GM12878 (cell line): ENCODE data around the gene LBHD1. TPM values are rescaled to one million over a fixed set of nuclear protein-coding genes. Genes with fewer than 3 reads are reported as not detected.
A peak's percentile ranks its signal among the peaks of the same experiment; 100 is the strongest.

Experiments used
- ATAC-seq: fragments of 200-7000 bp; cut with Tn5 transposase; 3 replicates; pipeline ENCODE4 v1.9.1; 2020; ENCODE audit warnings: mild to moderate bottlenecking, moderate library complexity
- BruUV-seq: library from RNA; stranded (reverse); fragments of 400-500 nt; replicated peaks from 2 replicates; lab custom pipeline; 2021; lab: Mats Ljungman, UMichigan
- CTCF ChIA-PET: fragments of 300-600 bp; sonication (Branson Sonifier 250); formaldehyde crosslinking; extraction: SDS; loops from one replicate; lab custom pipeline; 2021; ENCODE audit warnings: inconsistent platforms; lab: Yijun Ruan, JAX
- POLR2A ChIA-PET: fragments of 350-600 bp; formaldehyde crosslinking; extraction: SDS; loops from one replicate; lab custom pipeline; 2021; ENCODE audit warnings: inconsistent platforms; lab: Charles Lee
- RAD21 ChIA-PET: fragments of 300-600 bp; sonication (Branson Sonifier 250); formaldehyde crosslinking; loops from one replicate; lab custom pipeline; 2023; ENCODE audit warnings: antibody characterized with exemption; ENCODE audit not compliant: unreplicated experiment; lab: Charles Lee
- SMC1A ChIA-PET: fragments of 300-600 bp; sonication (Branson Sonifier 250); formaldehyde crosslinking; loops from one replicate; lab custom pipeline; 2023; ENCODE audit not compliant: unreplicated experiment, uncharacterized antibody; lab: Charles Lee
- DNase-seq: peaks from one replicate; pipeline ENCODE4 v3.0.0-alpha.2; 2011; ENCODE audit warnings: low read depth, low spot score
- FAIRE-seq: peaks from 3 replicates; lab custom pipeline; 2011; peaks lifted over from hg19 to GRCh38; lab: Jason Lieb, UNC
- H2AFZ ChIP-seq: 2 replicates; pipeline ENCODE4 v1.6.0; 2011; ENCODE audit warnings: low read depth, low read length, control low read depth; ENCODE audit not compliant: control insufficient read depth
- H3K27ac ChIP-seq: 2 replicates; pipeline ENCODE4 v1.5.1; 2011; ENCODE audit warnings: control low read depth; ENCODE audit not compliant: control insufficient read depth, insufficient read depth
- H3K27me3 ChIP-seq, 2 experiments: replicated peaks in 1 of 2; 2 replicates each; pipeline versions ENCODE4 v1.6.0 to v1.6.1; 2011; ENCODE audit warnings: low read length in 1 of 2; ENCODE audit not compliant: control insufficient read depth in 2 of 2, insufficient read depth in 2 of 2
- H3K36me3 ChIP-seq, 2 experiments: 2 replicates each; pipeline ENCODE4 v1.5.1; 2011; ENCODE audit warnings: low read length in 1 of 2; ENCODE audit not compliant: control insufficient read depth in 2 of 2, insufficient read depth in 2 of 2
- H3K4me1 ChIP-seq: 2 replicates; pipeline ENCODE4 v1.6.1; 2011; ENCODE audit warnings: mild to moderate bottlenecking, low read length, moderate library complexity, mixed read lengths; ENCODE audit not compliant: control insufficient read depth, insufficient read depth
- H3K4me2 ChIP-seq: 2 replicates; pipeline ENCODE4 v1.6.0; 2011; ENCODE audit warnings: control low read depth; ENCODE audit not compliant: control insufficient read depth, insufficient read depth
- H3K4me3 ChIP-seq: fragments of 200-600 bp; sonication (generic); 2 replicates; pipeline ENCODE4 v1.5.1; 2016
- H3K79me2 ChIP-seq: 2 replicates; pipeline ENCODE4 v1.6.0; 2011; ENCODE audit warnings: low read length; ENCODE audit not compliant: control insufficient read depth, insufficient read depth
- H3K9ac ChIP-seq: 2 replicates; pipeline ENCODE4 v1.8.0; 2011; ENCODE audit warnings: low read length, control low read depth, mixed read lengths; ENCODE audit not compliant: control insufficient read depth, insufficient read depth
- H3K9me3 ChIP-seq: replicated peaks from 3 replicates; pipeline ENCODE4 v1.5.1; 2011; ENCODE audit warnings: mild to moderate bottlenecking, low read length; ENCODE audit not compliant: control insufficient read depth, insufficient read depth
- H4K20me1 ChIP-seq: 2 replicates; pipeline ENCODE4 v1.6.0; 2011; ENCODE audit not compliant: control insufficient read depth, insufficient read depth
- ATF7 ChIP-seq: fragments of 450-650 bp; IDR thresholded peaks from 2 replicates; pipeline ENCODE4 v1.6.1; 2016; ENCODE audit warnings: low read depth, mild to moderate bottlenecking
- CHD4 ChIP-seq: fragments of 200-600 bp; sonication (generic); IDR thresholded peaks from 2 replicates; pipeline ENCODE4 v1.6.1; 2016; ENCODE audit warnings: mild to moderate bottlenecking
- CREM ChIP-seq: IDR thresholded peaks from 2 replicates; pipeline ENCODE4 v1.6.1; 2014; ENCODE audit warnings: antibody characterized with exemption, low read depth
- ELK1 ChIP-seq: IDR thresholded peaks from 2 replicates; pipeline ENCODE4 v1.6.1; 2012; ENCODE audit warnings: low read depth, low read length, improper control_type of control experiment
- ESRRA ChIP-seq: IDR thresholded peaks from 2 replicates; pipeline ENCODE4 v1.6.1; 2012; ENCODE audit warnings: mild to moderate bottlenecking, low read length, improper control_type of control experiment
- HCFC1 ChIP-seq: fragments of 150-350 bp; IDR thresholded peaks from 2 replicates; pipeline ENCODE4 v1.6.1; 2014; ENCODE audit warnings: low read length
- IKZF1 ChIP-seq: fragments of 450-650 bp; conservative IDR thresholded peaks from 2 replicates; pipeline ENCODE4 v1.6.1; 2017; ENCODE audit warnings: antibody characterized with exemption, mild to moderate bottlenecking
- NFYB ChIP-seq: IDR thresholded peaks from 2 replicates; pipeline ENCODE4 v1.6.1; 2011; ENCODE audit warnings: low read depth, mild to moderate bottlenecking, low read length, improper control_type of control experiment, moderate library complexity; ENCODE audit not compliant: insufficient read depth
- SIN3A ChIP-seq: IDR thresholded peaks from 2 replicates; pipeline ENCODE4 v1.6.1; 2012; ENCODE audit warnings: low read depth, low read length, improper control_type of control experiment
- SP1 ChIP-seq: IDR thresholded peaks from one replicate; pipeline ENCODE4 v1.6.1; 2011; ENCODE audit warnings: low read depth, low read length
- SUPT20H ChIP-seq: IDR thresholded peaks from 2 replicates; pipeline ENCODE4 v1.6.1; 2011; ENCODE audit warnings: low read depth, mild to moderate bottlenecking, low read length, moderate library complexity, borderline replicate concordance; ENCODE audit not compliant: control insufficient read depth
- TCF3 ChIP-seq: IDR thresholded peaks from 2 replicates; pipeline ENCODE4 v1.6.1; 2012; ENCODE audit warnings: low read depth, mild to moderate bottlenecking, low read length, borderline replicate concordance; ENCODE audit not compliant: insufficient read depth
- whole genome bisulfite sequencing: methylation state at CpG from one replicate; pipeline ENCODE4 v1.1.6; 2016; ENCODE audit warnings: low lambda C conversion rate; ENCODE audit not compliant: insufficient replicate concordance, insufficient coverage; ENCODE audit errors: missing lambda C conversion rate; 5-methylcytosine and 5-hydroxymethylcytosine counted together
- in situ Hi-C: fragments of 300-500 bp; cut with MboI; formaldehyde crosslinking; loops from 9 replicates; pipeline ENCODE4 v1.14.3; 2018; ENCODE audit warnings: mixed read lengths
- intact Hi-C: fragments of 100-400 bp; cut with micrococcal nuclease; formaldehyde crosslinking; loops from one replicate; pipeline ENCODE4 v1.14.2; 2022; ENCODE audit not compliant: unreplicated experiment
- polyA plus RNA-seq, 11 experiments: library from polyadenylated mRNA; depleted of rRNA in 4 of 11; unstranded in 6 of 11; stranded (reverse) in 5 of 11; fragments of >200 nt; fragmentation: Nextera tagmentation in 4 of 11; fragmentation: Illumina TruSeq in 1 of 11; extraction: Ambion mirVana in 4 of 11; extraction: Trizol in 1 of 11; gene quantifications; 1 replicate in 1 of 11; 2 replicates in 10 of 11; pipeline versions ENCODE4 v1.2.1 to v1.2.3, GENCODE V29; 2011 to 2016; ENCODE audit warnings: inconsistent platforms in 2 of 11, missing spikeins in 2 of 11, low read depth in 1 of 11
- total RNA-seq, 4 experiments: library from RNA; depleted of rRNA in 3 of 4; stranded (reverse); fragments of >200 nt in 3 of 4; fragmentation: Illumina TruSeq in 1 of 4; extraction: Trizol in 1 of 4; gene quantifications; 2 replicates each; pipeline versions ENCODE4 v1.2.1 to v1.2.3, GENCODE V29; 2013 to 2021
- TF ChIP-seq, protein P1 (sequence below): fragments of 450-650 bp; IDR thresholded peaks from 2 replicates; pipeline ENCODE4 v1.6.1; 2018; ENCODE audit warnings: mild to moderate bottlenecking, low read depth, moderate library complexity; ENCODE audit not compliant: partially characterized antibody
- TF ChIP-seq, protein P2 (sequence below): IDR thresholded peaks from 2 replicates; pipeline ENCODE4 v1.6.1; 2012; ENCODE audit warnings: low read depth, low read length, improper control_type of control experiment

Gene LBHD1
- total and polyA plus RNA-seq, 10 of the 15 experiments (the other 5 are each of a cell fraction or from before 2014, with no cell fraction given), result 0.79 to 12.0 (median 7.6) TPM

- Histone ChIP-seq H4K20me1 (no peaks in the 10 kb centered on the region), H2AFZ (no peak overlapping the region), H3K27ac (0 out of 2 replicates have a peak overlapping the region, but pooled peaks have one; percentile 0), H3K9ac (no peak overlapping the region), H3K4me1 (peaks cover 27% of the 10 kb centered on the region), H3K9me3 (no peaks in the 10 kb centered on the region), H3K4me2 (no peak overlapping the region), H3K79me2 (peaks cover under 1% of the 10 kb centered on the region; the same call in 1 of the 2 replicates), H3K36me3 (peaks cover 32 to 38% of the 10 kb centered on the region in 2 experiments), H3K27me3 (no peaks in the 10 kb centered on the region), H3K4me3 (0 out of 2 replicates have a peak overlapping the region, but pooled peaks have one; percentile 13)
- intact Hi-C loops, result no loop called here
- ChIA-PET CTCF (interaction anchor here (1.2 kb wide), 1 partner anchor 73 kb away, joined by 3 read pairs; no protein-coding TSS in a partner anchor), SMC1A (interaction anchor here (5.3 kb wide), 1 partner anchor 15 kb away, joined by 26 read pairs; the partner anchor contains the start of genes HNRNPUL2 and TTC9C), POLR2A (interaction anchor here (0.6 to 5.5 kb wide), 2 partner anchors 14 to 119 kb away, joined by 3 to 40 read pairs; partner anchors contain the start of genes HNRNPUL2, STX5 and TTC9C), RAD21 (no interaction called here)
- BruUV-seq, result no TSS peak
- no peak for FAIRE-seq
- DNase-seq, result no peak
- 12% methylated on average over 3 of the region's 3 CpGs for WGBS
- in situ Hi-C loops, result no loop called here
- TF ChIP-seq, protein P1, sequence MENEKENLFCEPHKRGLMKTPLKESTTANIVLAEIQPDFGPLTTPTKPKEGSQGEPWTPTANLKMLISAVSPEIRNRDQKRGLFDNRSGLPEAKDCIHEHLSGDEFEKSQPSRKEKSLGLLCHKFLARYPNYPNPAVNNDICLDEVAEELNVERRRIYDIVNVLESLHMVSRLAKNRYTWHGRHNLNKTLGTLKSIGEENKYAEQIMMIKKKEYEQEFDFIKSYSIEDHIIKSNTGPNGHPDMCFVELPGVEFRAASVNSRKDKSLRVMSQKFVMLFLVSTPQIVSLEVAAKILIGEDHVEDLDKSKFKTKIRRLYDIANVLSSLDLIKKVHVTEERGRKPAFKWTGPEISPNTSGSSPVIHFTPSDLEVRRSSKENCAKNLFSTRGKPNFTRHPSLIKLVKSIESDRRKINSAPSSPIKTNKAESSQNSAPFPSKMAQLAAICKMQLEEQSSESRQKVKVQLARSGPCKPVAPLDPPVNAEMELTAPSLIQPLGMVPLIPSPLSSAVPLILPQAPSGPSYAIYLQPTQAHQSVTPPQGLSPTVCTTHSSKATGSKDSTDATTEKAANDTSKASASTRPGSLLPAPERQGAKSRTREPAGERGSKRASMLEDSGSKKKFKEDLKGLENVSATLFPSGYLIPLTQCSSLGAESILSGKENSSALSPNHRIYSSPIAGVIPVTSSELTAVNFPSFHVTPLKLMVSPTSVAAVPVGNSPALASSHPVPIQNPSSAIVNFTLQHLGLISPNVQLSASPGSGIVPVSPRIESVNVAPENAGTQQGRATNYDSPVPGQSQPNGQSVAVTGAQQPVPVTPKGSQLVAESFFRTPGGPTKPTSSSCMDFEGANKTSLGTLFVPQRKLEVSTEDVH, result no peak
- TF ChIP-seq NFYB (no peak), TCF3 (no peak), HCFC1 (no peak), ESRRA (no peak), ELK1 (no peak), IKZF1 (no peak), CREM (no peak), SUPT20H (no peak), SP1 (no peak), ATF7 (no peak), CHD4 (no peak), SIN3A (no peak)
- TF ChIP-seq, protein P2, sequence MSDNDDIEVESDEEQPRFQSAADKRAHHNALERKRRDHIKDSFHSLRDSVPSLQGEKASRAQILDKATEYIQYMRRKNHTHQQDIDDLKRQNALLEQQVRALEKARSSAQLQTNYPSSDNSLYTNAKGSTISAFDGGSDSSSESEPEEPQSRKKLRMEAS, result no peak
- no peak for ATAC-seq
Observed at GRCh38 chr11:62712861-62713260, 40.8 kb upstream of the LBHD1 start.
